OCI-LY3 (cell line): ENCODE results near the gene E2F3.
"Not testable (repeated sequence)": the region's sequence is repeated elsewhere in the genome, so short reads cannot be mapped to it uniquely, and the experiment has no call there.

Experiments used
- EZH2phosphoT487 ChIP-seq: fragments of 200-600 bp; shearing (Covaris generic); IDR thresholded peaks from 2 replicates; pipeline ENCODE4 v1.6.1; 2018; ENCODE audit warnings: antibody characterized with exemption, mixed run types, low read depth
- TF ChIP-seq, protein P1 (sequence below): fragments of 200-600, 300-600 bp; sonication (generic); IDR thresholded peaks from 2 replicates; pipeline ENCODE4 v1.5.1; 2014; ENCODE audit warnings: antibody characterized with exemption, low read length, low read depth

DNA sequence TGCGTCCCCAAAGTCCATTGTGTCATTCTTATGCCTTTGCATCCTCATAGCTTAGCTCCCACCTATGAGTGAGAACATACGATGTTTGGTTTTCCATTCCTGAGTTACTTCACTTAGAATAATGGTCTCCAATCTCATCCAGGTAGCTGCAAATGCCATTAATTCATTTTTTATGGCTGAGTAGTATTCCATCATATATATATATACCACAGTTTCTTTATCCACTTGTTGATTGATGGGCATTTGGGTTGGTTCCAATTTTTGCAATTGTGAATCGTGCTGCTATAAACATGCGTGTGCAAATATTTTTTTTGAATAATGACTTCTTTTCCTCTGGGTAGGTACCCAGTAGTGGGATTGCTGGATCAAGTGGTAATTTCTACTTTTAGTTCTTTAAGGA is 63.9 kb downstream of the E2F3 start:
- TF ChIP-seq, protein P1, sequence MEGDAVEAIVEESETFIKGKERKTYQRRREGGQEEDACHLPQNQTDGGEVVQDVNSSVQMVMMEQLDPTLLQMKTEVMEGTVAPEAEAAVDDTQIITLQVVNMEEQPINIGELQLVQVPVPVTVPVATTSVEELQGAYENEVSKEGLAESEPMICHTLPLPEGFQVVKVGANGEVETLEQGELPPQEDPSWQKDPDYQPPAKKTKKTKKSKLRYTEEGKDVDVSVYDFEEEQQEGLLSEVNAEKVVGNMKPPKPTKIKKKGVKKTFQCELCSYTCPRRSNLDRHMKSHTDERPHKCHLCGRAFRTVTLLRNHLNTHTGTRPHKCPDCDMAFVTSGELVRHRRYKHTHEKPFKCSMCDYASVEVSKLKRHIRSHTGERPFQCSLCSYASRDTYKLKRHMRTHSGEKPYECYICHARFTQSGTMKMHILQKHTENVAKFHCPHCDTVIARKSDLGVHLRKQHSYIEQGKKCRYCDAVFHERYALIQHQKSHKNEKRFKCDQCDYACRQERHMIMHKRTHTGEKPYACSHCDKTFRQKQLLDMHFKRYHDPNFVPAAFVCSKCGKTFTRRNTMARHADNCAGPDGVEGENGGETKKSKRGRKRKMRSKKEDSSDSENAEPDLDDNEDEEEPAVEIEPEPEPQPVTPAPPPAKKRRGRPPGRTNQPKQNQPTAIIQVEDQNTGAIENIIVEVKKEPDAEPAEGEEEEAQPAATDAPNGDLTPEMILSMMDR = not testable (repeated sequence)
- TF ChIP-seq EZH2phosphoT487 = not testable (repeated sequence)
